K562 (cell line): ENCODE results near the gene MOGAT2. TPM values are rescaled to one million over a fixed set of nuclear protein-coding genes. Genes with fewer than 3 reads are reported as not detected.
"Not testable (repeated sequence)": the region's sequence is repeated elsewhere in the genome, so short reads cannot be mapped to it uniquely, and the experiment has no call there.

Source experiments
- ATAC-seq: fragments of 200-7000 bp; cut with Tn5 transposase; 3 replicates; pipeline ENCODE4 v1.9.1; 2020; ENCODE audit warnings: moderate library complexity
- BruUV-seq: library from RNA; stranded (reverse); fragments of 400-500 nt; replicated peaks from 2 replicates; lab custom pipeline; 2021; lab: Mats Ljungman, UMichigan
- CTCF ChIA-PET: fragments of 300-600 bp; formaldehyde crosslinking; extraction: SDS; loops from one replicate; lab custom pipeline; 2021; ENCODE audit warnings: low intra/inter-chr PET ratio; lab: Yijun Ruan, JAX
- POLR2A ChIA-PET: fragments of 300-600, 350-650 bp; sonication (Branson Sonifier 250); formaldehyde crosslinking; extraction: SDS; loops from one replicate; lab custom pipeline; 2021; ENCODE audit warnings: antibody characterized with exemption, inconsistent platforms; lab: Yijun Ruan, JAX
- DNase-seq, 4 experiments: peaks; one replicate each; pipeline versions ENCODE4 v3.0.0 to v3.0.0-alpha.2; 2011 to 2018; ENCODE audit warnings: low spot score in 3 of 4, mixed read lengths in 3 of 4; ENCODE audit errors: extremely low read depth in 1 of 4
- FAIRE-seq: peaks from 2 replicates; lab custom pipeline; 2011; peaks lifted over from hg19 to GRCh38; lab: Jason Lieb, UNC
- H2AFZ ChIP-seq: 2 replicates; pipeline ENCODE4 v1.6.0; 2011; ENCODE audit warnings: low read depth, low read length, control low read depth, inconsistent platforms
- H3K27ac ChIP-seq: fragments of 200-600 bp; 3 replicates; pipeline ENCODE4 v1.8.0; 2011; ENCODE audit warnings: low read depth, mild to moderate bottlenecking, control low read depth, inconsistent platforms, low read length, moderate library complexity, mixed read lengths; ENCODE audit errors: extremely low read depth
- H3K27me3 ChIP-seq, 2 experiments: fragments of 300-600 bp in 1 of 2; 2 replicates in 1 of 2; 3 replicates in 1 of 2; pipeline versions ENCODE4 v1.6.0 to v1.8.0; 2011; ENCODE audit warnings: inconsistent platforms in 2 of 2, low read length in 2 of 2, mild to moderate bottlenecking in 1 of 2, mixed read lengths in 1 of 2, moderate library complexity in 1 of 2; ENCODE audit not compliant: control insufficient read depth in 2 of 2, insufficient read depth in 2 of 2
- H3K36me3 ChIP-seq: fragments of 300-600 bp; 3 replicates; pipeline ENCODE4 v1.8.0; 2011; ENCODE audit warnings: mild to moderate bottlenecking, low read length, inconsistent platforms; ENCODE audit not compliant: control insufficient read depth, insufficient read depth
- H3K4me1 ChIP-seq, 2 experiments: fragments of 200-600 bp in 1 of 2; replicated peaks in 1 of 2; 2 replicates in 1 of 2; 3 replicates in 1 of 2; pipeline versions ENCODE4 v1.5.1 to v1.8.0; 2011; ENCODE audit warnings: inconsistent platforms in 2 of 2, low read length in 2 of 2, mild to moderate bottlenecking in 1 of 2, mixed read lengths in 1 of 2, moderate library complexity in 1 of 2; ENCODE audit not compliant: control insufficient read depth in 2 of 2, insufficient read depth in 2 of 2
- H3K4me2 ChIP-seq: 2 replicates; pipeline ENCODE4 v1.6.1; 2011; ENCODE audit warnings: low read length, control low read depth, inconsistent platforms, mixed read lengths; ENCODE audit not compliant: insufficient read depth
- H3K4me3 ChIP-seq: fragments of 200-600 bp; sonication (generic), shearing (Covaris generic); 2 replicates; pipeline ENCODE4 v1.5.1; 2016; ENCODE audit warnings: control low read depth, inconsistent platforms
- H3K79me2 ChIP-seq: fragments of 200-600 bp; 3 replicates; pipeline ENCODE4 v1.8.0; 2011; ENCODE audit warnings: low read length, inconsistent platforms; ENCODE audit not compliant: control insufficient read depth, insufficient read depth
- H3K9ac ChIP-seq, 2 experiments: 2 replicates each; pipeline versions ENCODE4 v1.6.0 to v1.6.1; 2011; ENCODE audit warnings: low read depth in 2 of 2, low read length in 2 of 2, control low read depth in 1 of 2, inconsistent platforms in 1 of 2, mild to moderate bottlenecking in 1 of 2, mixed read lengths in 1 of 2; ENCODE audit not compliant: insufficient read depth in 1 of 2
- H3K9me1 ChIP-seq: one replicate; pipeline ENCODE4 v1.6.0; 2011; ENCODE audit warnings: inconsistent platforms, mild to moderate bottlenecking, low read length, moderate library complexity; ENCODE audit not compliant: control insufficient read depth, insufficient read depth
- H3K9me3 ChIP-seq: replicated peaks from 2 replicates; pipeline ENCODE4 v1.5.1; 2011; ENCODE audit warnings: low read depth, low read length, inconsistent platforms; ENCODE audit not compliant: control insufficient read depth, insufficient read depth
- H4K20me1 ChIP-seq: replicated peaks from 2 replicates; pipeline ENCODE4 v1.6.1; 2011; ENCODE audit warnings: low read length, inconsistent platforms, mixed read lengths; ENCODE audit not compliant: control insufficient read depth, insufficient read depth
- CEBPB ChIP-seq: fragments of 450-650 bp; IDR thresholded peaks from 2 replicates; pipeline ENCODE4 v1.6.1; 2016; ENCODE audit warnings: missing genetic modification characterization, missing compliant biosample characterization
- CEBPG ChIP-seq, 3 experiments: fragments of 200-800 bp in 1 of 3; sonication (Bioruptor generic) in 1 of 3; sonication (generic) in 1 of 3; formaldehyde crosslinking in 1 of 3; IDR thresholded peaks in 2 of 3; conservative IDR thresholded peaks in 1 of 3; 2 replicates each; pipeline versions ENCODE4 v1.6.1 to v1.8.0; 2016 to 2022; ENCODE audit warnings: missing compliant biosample characterization in 2 of 3, missing genetic modification characterization in 2 of 3, mild to moderate bottlenecking in 1 of 3, missing genetic modification reagents in 1 of 3
- LEF1 ChIP-seq: fragments of 450-650 bp; IDR thresholded peaks from 2 replicates; pipeline ENCODE4 v1.6.1; 2016; ENCODE audit warnings: mild to moderate bottlenecking
- NRF1 ChIP-seq, 2 experiments: fragments of 450-650 bp; IDR thresholded peaks in 1 of 2; conservative IDR thresholded peaks in 1 of 2; 2 replicates each; pipeline ENCODE4 v1.6.1; 2014; ENCODE audit warnings: mild to moderate bottlenecking in 2 of 2
- SOX6 ChIP-seq: fragments of 450-650 bp; IDR thresholded peaks from 2 replicates; pipeline ENCODE4 v1.6.1; 2014; ENCODE audit warnings: mild to moderate bottlenecking
- in situ Hi-C: fragments of 300-500 bp; cut with MboI; formaldehyde crosslinking; loops from 4 replicates; pipeline ENCODE4 v1.15.0; 2018; ENCODE audit warnings: inconsistent platforms, mixed read lengths
- intact Hi-C: fragments of 100-400 bp; cut with micrococcal nuclease; formaldehyde crosslinking; loops from 2 replicates; pipeline ENCODE4 v1.14.2; 2022
- polyA plus RNA-seq, 8 experiments: library from polyadenylated mRNA; depleted of rRNA in 4 of 8; stranded (reverse) in 5 of 8; unstranded in 3 of 8; fragments of >200 nt; fragmentation: Nextera tagmentation in 2 of 8; fragmentation: Illumina TruSeq in 1 of 8; extraction: Ambion mirVana in 2 of 8; extraction: Trizol in 1 of 8; gene quantifications; 2 replicates each; pipeline versions ENCODE4 v1.2.1 to v1.2.3, GENCODE V29; 2011 to 2014; ENCODE audit warnings: inconsistent platforms in 1 of 8, missing spikeins in 1 of 8
- total RNA-seq, 7 experiments: library from RNA; depleted of rRNA in 6 of 7; stranded (reverse); fragments of >200 nt in 6 of 7; fragmentation: Illumina TruSeq in 2 of 7; extraction: Trizol in 2 of 7; gene quantifications; 2 replicates each; pipeline versions ENCODE4 v1.2.1 to v1.2.3, GENCODE V29; 2011 to 2021; ENCODE audit warnings: low replicate concordance in 1 of 7

MOGAT2 gene
- total and polyA plus RNA-seq, 9 of the 15 experiments (the other 6 are each of a cell fraction or from before 2014, with no cell fraction given), result 0.09 TPM; not detected in 7

DNA sequence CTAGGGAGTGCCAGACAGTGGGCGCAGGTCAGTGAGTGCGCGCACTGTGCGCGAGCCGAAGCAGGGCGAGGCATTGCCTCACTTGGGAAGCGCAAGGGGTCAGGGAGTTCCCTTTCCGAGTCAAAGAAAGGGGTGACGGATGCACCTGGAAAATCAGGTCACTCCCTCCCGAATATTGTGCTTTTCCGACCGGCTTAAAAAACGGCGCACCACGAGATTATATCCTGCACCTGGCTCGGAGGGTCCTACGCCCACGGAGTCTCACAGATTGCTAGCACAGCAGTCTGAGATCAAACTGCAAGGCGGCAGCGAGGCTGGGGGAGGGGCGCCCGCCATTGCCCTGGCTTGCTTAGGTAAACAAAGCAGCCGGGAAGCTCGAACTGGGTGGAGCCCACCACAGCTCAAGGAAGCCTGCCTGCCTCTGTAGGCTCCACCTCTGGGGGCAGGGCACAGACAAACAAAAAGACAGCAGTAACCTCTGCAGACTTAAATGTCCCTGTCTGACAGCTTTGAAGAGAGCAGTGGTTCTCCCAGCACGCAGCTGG lies 31.2 kb downstream of the MOGAT2 start (continued):
- TF ChIP-seq SOX6 (0 out of 2 replicates have a peak, but pooled peaks have one; percentile 17), NRF1 (conservative IDR thresholded peaks at IDR 0.05 in 1 of 2, IDR thresholded peaks at IDR 0.05 in 1 of 2) (peak; percentile 14 to 22; a peak in 1 of 4 replicates), LEF1 (peak; percentile 71; the same call in 1 of the 2 replicates)

DNA sequence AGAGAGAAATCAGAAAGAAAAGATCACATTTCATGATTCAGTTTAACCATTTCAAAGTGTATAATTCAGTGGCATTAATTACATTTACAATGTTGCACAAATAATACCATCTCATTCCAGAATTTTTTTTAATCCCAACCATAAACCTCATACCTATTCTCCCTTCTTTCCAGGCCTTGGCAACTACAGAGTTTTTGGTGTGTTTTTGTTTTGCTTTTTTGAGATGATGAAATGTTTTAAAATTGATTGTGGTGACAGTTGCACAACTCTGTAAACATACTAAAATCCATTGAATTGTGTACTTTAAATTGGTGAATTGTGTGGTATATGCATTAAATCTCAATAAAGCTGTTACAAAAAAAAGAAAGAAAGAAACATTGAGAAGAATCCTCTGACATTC lies 37.3 kb downstream of the MOGAT2 start:
- H3K9ac ChIP-seq; BruUV-seq; in situ Hi-C loops; ATAC-seq; H3K4me3 ChIP-seq; H3K36me3 ChIP-seq; H3K27ac ChIP-seq; POLR2A ChIA-PET; DNase-seq; H3K4me1 ChIP-seq; H3K4me2 ChIP-seq; intact Hi-C loops; H3K79me2 ChIP-seq; CTCF ChIA-PET; H3K9me3 ChIP-seq; H3K27me3 ChIP-seq; H3K9me1 ChIP-seq; H4K20me1 ChIP-seq; H2AFZ ChIP-seq; TF ChIP-seq CEBPG (CRISPR knock-in tag; IDR thresholded peaks at IDR 0.05): not testable (repeated sequence)
- peak; percentile 82 for FAIRE-seq
- peak; percentile 25; the same call in 1 of the 2 replicates for TF ChIP-seq CEBPB (tag)
- TF ChIP-seq CEBPG (tag; conservative IDR thresholded peaks at IDR 0.05 in 1 of 2, IDR thresholded peaks at IDR 0.05 in 1 of 2), result 0 out of 4 replicates have a peak, but pooled peaks of 1 of the 2 experiments have one; percentile 31
